GM23338 (cell line): ENCODE data around the gene OR2A5. TPM values are rescaled to one million over a fixed set of nuclear protein-coding genes. Genes with fewer than 3 reads are reported as not detected.

ENCODE experiments used
- ATAC-seq: fragments of 200-7000 bp; cut with Tn5 transposase; 3 replicates; pipeline ENCODE4 v1.9.1; 2020
- DNase-seq: peaks from one replicate; pipeline ENCODE4 v3.0.0-alpha.2; 2015; ENCODE audit warnings: low spot score
- H2AFZ ChIP-seq: fragments of 200-600 bp; sonication (generic); 2 replicates; pipeline ENCODE4 v1.8.0; 2016; ENCODE audit warnings: antibody characterized with exemption, mild to moderate bottlenecking, moderate library complexity
- H3F3A ChIP-seq: fragments of 200-600 bp; sonication (generic); replicated peaks from 2 replicates; pipeline ENCODE4 v1.8.0; 2017; ENCODE audit warnings: antibody characterized with exemption, mixed run types, low read depth
- H3K27ac ChIP-seq: fragments of 200-600 bp; sonication (generic); 2 replicates; pipeline ENCODE4 v1.6.1; 2016; ENCODE audit warnings: low read depth
- H3K27me3 ChIP-seq: fragments of 200-600 bp; sonication (generic); 2 replicates; pipeline ENCODE4 v1.8.0; 2016; ENCODE audit warnings: mild to moderate bottlenecking, mixed run types, moderate library complexity; ENCODE audit not compliant: insufficient read depth
- H3K36me3 ChIP-seq: fragments of 200-600 bp; sonication (generic); 2 replicates; pipeline ENCODE4 v1.8.0; 2016; ENCODE audit warnings: mild to moderate bottlenecking; ENCODE audit not compliant: insufficient read depth
- H3K4me1 ChIP-seq: fragments of 200-600 bp; sonication (generic); 2 replicates; pipeline ENCODE4 v1.8.0; 2016; ENCODE audit warnings: mild to moderate bottlenecking, moderate library complexity; ENCODE audit not compliant: insufficient read depth
- H3K4me2 ChIP-seq: fragments of 200-600 bp; sonication (generic); 2 replicates; pipeline ENCODE4 v1.7.1; 2017; ENCODE audit warnings: mixed run types
- H3K4me3 ChIP-seq: fragments of 200-600 bp; sonication (generic); 2 replicates; pipeline ENCODE4 v1.6.1; 2016; ENCODE audit warnings: mixed run types
- H3K79me2 ChIP-seq: fragments of 200-600 bp; sonication (generic); replicated peaks from 2 replicates; pipeline ENCODE4 v1.8.0; 2017; ENCODE audit warnings: mild to moderate bottlenecking; ENCODE audit not compliant: insufficient read depth
- H3K9me2 ChIP-seq: fragments of 200-600 bp; sonication (generic); 2 replicates; pipeline ENCODE4 v1.8.0; 2017; ENCODE audit not compliant: insufficient read depth
- H4K20me1 ChIP-seq: fragments of 200-600 bp; sonication (generic); replicated peaks from 2 replicates; pipeline ENCODE4 v1.8.0; 2017; ENCODE audit warnings: mild to moderate bottlenecking; ENCODE audit not compliant: insufficient read depth
- H3K27ac Mint-ChIP-seq: 2 replicates; pipeline ENCODE4 v1.8.0; 2020; ENCODE audit warnings: inconsistent platforms, mild to moderate bottlenecking, moderate library complexity, mixed read lengths
- H3K27me3 Mint-ChIP-seq: 3 replicates; pipeline ENCODE4 v1.8.0; 2022; ENCODE audit warnings: low read depth, mild to moderate bottlenecking, moderate library complexity, mixed read lengths, inconsistent platforms; ENCODE audit not compliant: insufficient read depth, poor library complexity
- H3K36me3 Mint-ChIP-seq: 3 replicates; pipeline ENCODE4 v1.8.0; 2021; ENCODE audit warnings: low read depth, mild to moderate bottlenecking, inconsistent platforms, moderate library complexity, mixed read lengths
- H3K4me1 Mint-ChIP-seq: 3 replicates; pipeline ENCODE4 v1.8.0; 2020; ENCODE audit warnings: mild to moderate bottlenecking, inconsistent platforms, mixed read lengths
- H3K4me3 Mint-ChIP-seq: 3 replicates; pipeline ENCODE4 v1.8.0; 2021; ENCODE audit warnings: moderate library complexity, mild to moderate bottlenecking, inconsistent platforms, mixed read lengths
- H3K9me3 Mint-ChIP-seq: 3 replicates; pipeline ENCODE4 v1.8.0; 2020; ENCODE audit warnings: moderate library complexity, mild to moderate bottlenecking, inconsistent platforms, mixed read lengths
- CREB1 ChIP-seq: fragments of 250-450 bp; sonication (Bioruptor Pico); IDR thresholded peaks from 2 replicates; pipeline ENCODE4 v1.5.0; 2020; ENCODE audit warnings: low read depth, mild to moderate bottlenecking, moderate library complexity
- CTCF ChIP-seq, 2 experiments: fragments of 200-600 bp in 1 of 2; sonication (generic) in 1 of 2; conservative IDR thresholded peaks; 2 replicates each; pipeline versions ENCODE4 v1.5.1 to v1.6.1; 2016 to 2017; ENCODE audit warnings: antibody characterized with exemption in 2 of 2, low read depth in 2 of 2, mild to moderate bottlenecking in 2 of 2, moderate library complexity in 1 of 2
- EZH2 ChIP-seq: fragments of 200-600 bp; sonication (generic); IDR thresholded peaks from one replicate; pipeline ENCODE4 v1.8.0; 2017; ENCODE audit warnings: antibody characterized with exemption, mild to moderate bottlenecking, low read depth; ENCODE audit not compliant: unreplicated experiment
- EZH2phosphoT487 ChIP-seq: fragments of 200-600 bp; sonication (generic); IDR thresholded peaks from one replicate; pipeline ENCODE4 v1.8.1; 2018; ENCODE audit warnings: antibody characterized with exemption; ENCODE audit not compliant: unreplicated experiment
- JUNB ChIP-seq: IDR thresholded peaks from one replicate; pipeline ENCODE4 v1.6.1; 2016; ENCODE audit warnings: antibody characterized with exemption; ENCODE audit not compliant: unreplicated experiment
- NANOG ChIP-seq: IDR thresholded peaks from 2 replicates; pipeline ENCODE4 v1.6.1; 2016; ENCODE audit warnings: antibody characterized with exemption, borderline replicate concordance
- STAT1 ChIP-seq: IDR thresholded peaks from one replicate; pipeline ENCODE4 v1.6.1; 2016; ENCODE audit warnings: antibody characterized with exemption; ENCODE audit not compliant: unreplicated experiment
- ZNF114 ChIP-seq: fragments of 250-450 bp; sonication (Bioruptor Pico); IDR thresholded peaks from 2 replicates; pipeline ENCODE4 v1.5.0; 2020; ENCODE audit warnings: mild to moderate bottlenecking, moderate library complexity
- ZNF331 ChIP-seq: fragments of 250-450 bp; sonication (Bioruptor Pico); IDR thresholded peaks from 2 replicates; pipeline ENCODE4 v1.5.0; 2020; ENCODE audit warnings: low read depth, mild to moderate bottlenecking, moderate library complexity
- ZNF462 ChIP-seq: fragments of 250-450 bp; sonication (Bioruptor Pico); IDR thresholded peaks from 2 replicates; pipeline ENCODE4 v1.5.0; 2020; ENCODE audit warnings: mild to moderate bottlenecking, moderate library complexity
- polyA plus RNA-seq: library from polyadenylated mRNA; unstranded; fragments of >200 nt; fragmentation: Nextera tagmentation; extraction: Ambion mirVana; gene quantifications from 2 replicates; pipeline ENCODE4 v1.2.1, GENCODE V29; 2016
- total RNA-seq: library from RNA; depleted of rRNA; stranded (reverse); fragments of >200 nt; shearing (Covaris generic); gene quantifications from 2 replicates; pipeline ENCODE4 v1.2.3, GENCODE V29; 2014
- TF ChIP-seq, protein P1 (sequence below): IDR thresholded peaks from one replicate; pipeline ENCODE4 v1.6.1; 2018; ENCODE audit warnings: antibody characterized with exemption; ENCODE audit not compliant: unreplicated experiment

The OR2A5 gene
- total and polyA plus RNA-seq, 2 experiments from 2014 or later = not detected

- TF ChIP-seq ZNF331 (no peak), CREB1 (CRISPR knock-in tag) (no peak), EZH2phosphoT487 (no peak), ZNF114 (CRISPR knock-in tag) (no peak), STAT1 (no peak)
- TF ChIP-seq, protein P1, sequence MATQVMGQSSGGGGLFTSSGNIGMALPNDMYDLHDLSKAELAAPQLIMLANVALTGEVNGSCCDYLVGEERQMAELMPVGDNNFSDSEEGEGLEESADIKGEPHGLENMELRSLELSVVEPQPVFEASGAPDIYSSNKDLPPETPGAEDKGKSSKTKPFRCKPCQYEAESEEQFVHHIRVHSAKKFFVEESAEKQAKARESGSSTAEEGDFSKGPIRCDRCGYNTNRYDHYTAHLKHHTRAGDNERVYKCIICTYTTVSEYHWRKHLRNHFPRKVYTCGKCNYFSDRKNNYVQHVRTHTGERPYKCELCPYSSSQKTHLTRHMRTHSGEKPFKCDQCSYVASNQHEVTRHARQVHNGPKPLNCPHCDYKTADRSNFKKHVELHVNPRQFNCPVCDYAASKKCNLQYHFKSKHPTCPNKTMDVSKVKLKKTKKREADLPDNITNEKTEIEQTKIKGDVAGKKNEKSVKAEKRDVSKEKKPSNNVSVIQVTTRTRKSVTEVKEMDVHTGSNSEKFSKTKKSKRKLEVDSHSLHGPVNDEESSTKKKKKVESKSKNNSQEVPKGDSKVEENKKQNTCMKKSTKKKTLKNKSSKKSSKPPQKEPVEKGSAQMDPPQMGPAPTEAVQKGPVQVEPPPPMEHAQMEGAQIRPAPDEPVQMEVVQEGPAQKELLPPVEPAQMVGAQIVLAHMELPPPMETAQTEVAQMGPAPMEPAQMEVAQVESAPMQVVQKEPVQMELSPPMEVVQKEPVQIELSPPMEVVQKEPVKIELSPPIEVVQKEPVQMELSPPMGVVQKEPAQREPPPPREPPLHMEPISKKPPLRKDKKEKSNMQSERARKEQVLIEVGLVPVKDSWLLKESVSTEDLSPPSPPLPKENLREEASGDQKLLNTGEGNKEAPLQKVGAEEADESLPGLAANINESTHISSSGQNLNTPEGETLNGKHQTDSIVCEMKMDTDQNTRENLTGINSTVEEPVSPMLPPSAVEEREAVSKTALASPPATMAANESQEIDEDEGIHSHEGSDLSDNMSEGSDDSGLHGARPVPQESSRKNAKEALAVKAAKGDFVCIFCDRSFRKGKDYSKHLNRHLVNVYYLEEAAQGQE = no peak
These were observed 37.1 kb upstream of the OR2A5 start (continued) for GRCh38 chr7:144011458-144012230.

DNA sequence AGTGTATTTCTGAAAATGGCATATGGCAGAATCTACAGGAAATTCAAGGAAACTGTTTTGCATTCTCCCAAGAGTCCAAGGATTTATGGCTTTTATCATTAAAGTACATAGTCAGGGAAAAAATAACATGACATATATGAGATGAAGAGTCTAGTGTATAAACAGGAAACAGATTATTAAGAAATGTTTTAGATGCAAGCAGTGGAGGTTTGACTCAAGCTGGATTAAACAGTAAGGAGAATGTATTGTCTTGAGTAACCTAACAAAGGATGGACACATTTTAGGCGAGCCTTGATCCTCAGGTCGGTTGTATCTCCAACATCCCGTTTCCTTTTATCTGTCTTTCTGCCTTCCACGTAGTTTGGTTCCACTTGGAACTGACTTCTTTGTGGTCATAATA, 30.7 kb upstream of the OR2A5 start:
- TF ChIP-seq CTCF (conservative IDR thresholded peaks at IDR 0.05; ENCODE audit: low read depth in 2 of 2) = no peak
- TF ChIP-seq STAT1 = no peak
- no peak for TF ChIP-seq ZNF462 (CRISPR knock-in tag)
- TF ChIP-seq JUNB = no peak
- TF ChIP-seq EZH2 = no peak
- TF ChIP-seq NANOG = no peak
- H3K36me3 Mint-ChIP-seq = no peaks in the 10 kb centered on the region; the same call in 2 of the 3 replicates

More for the DNA sequence above, 30.7 kb upstream of the OR2A5 start:
- no peak overlapping the region for H3K4me3 Mint-ChIP-seq
- peaks cover 7% of the 10 kb centered on the region; the same call in 1 of the 2 replicates for H3K9me2 ChIP-seq
- H3K9me3 Mint-ChIP-seq = peaks cover 3% of the 10 kb centered on the region; the same call in 2 of the 3 replicates
- H4K20me1 ChIP-seq = no peaks in the 10 kb centered on the region
- H3K4me1 Mint-ChIP-seq = peaks cover 6% of the 10 kb centered on the region
- ATAC-seq (no peak), DNase-seq (no peak)
- no peaks in the 10 kb centered on the region for H3K79me2 ChIP-seq
- no peak overlapping the region for H3K27ac Mint-ChIP-seq
- peaks cover 5% of the 10 kb centered on the region; the same call in 1 of the 2 replicates for H3K4me1 ChIP-seq
- H3F3A ChIP-seq = no peaks in the 10 kb centered on the region
- peaks cover 3% of the 10 kb centered on the region for H3K27me3 Mint-ChIP-seq
- no peaks in the 10 kb centered on the region for H3K36me3 ChIP-seq
- H3K27me3 ChIP-seq = no peaks in the 10 kb centered on the region
- H3K4me2 ChIP-seq = no peak overlapping the region
- H3K4me3 ChIP-seq = no peak overlapping the region
- no peak overlapping the region for H3K27ac ChIP-seq
- no peak overlapping the region for H2AFZ ChIP-seq
